ENCODE measurements around the gene GPR161.

GPR161 gene

DNA sequence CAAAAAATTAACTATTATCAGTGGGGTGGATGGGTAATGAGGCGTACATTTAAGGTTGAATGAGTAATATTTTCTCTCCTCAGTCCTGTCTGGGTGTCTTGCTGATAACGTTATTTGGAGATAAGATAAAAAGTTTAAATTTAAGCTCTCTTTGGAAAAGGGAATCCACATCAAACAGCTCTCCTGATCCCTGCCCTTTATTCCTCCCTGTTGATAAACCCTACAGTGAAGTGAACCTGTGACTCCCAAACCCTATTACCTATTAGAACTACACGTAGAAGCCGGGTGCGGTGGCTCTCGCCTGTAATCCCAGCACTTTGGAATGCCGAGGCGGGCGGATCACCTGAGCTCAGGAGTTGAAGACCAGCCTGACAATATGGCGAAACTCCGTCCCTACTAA, 9.9 kb upstream of the GPR161 start:
- no peak overlapping the region for H3K4me3 ChIP-seq (ENCODE audit: low read length)
- peaks cover 5% of the 10 kb centered on the region; the same call in 1 of the 2 replicates for H3K4me1 ChIP-seq (ENCODE audit: insufficient read depth, low read length)
- no peaks in the 10 kb centered on the region for H3K27me3 ChIP-seq (ENCODE audit: insufficient read depth, low read length)
- H3K9me3 ChIP-seq (ENCODE audit: insufficient read depth, low read depth, low read length) = no peaks in the 10 kb centered on the region
- WGBS = 90% methylated on average over 11 of the region's 11 CpGs
- no peaks in the 10 kb centered on the region for H3K36me3 ChIP-seq (ENCODE audit: insufficient read depth, low read length)
- H3K27ac ChIP-seq (ENCODE audit: low read depth, low read length) = no peak overlapping the region
- no peak overlapping the region for H3K9ac ChIP-seq (ENCODE audit: low read depth, low read length)

DNA sequence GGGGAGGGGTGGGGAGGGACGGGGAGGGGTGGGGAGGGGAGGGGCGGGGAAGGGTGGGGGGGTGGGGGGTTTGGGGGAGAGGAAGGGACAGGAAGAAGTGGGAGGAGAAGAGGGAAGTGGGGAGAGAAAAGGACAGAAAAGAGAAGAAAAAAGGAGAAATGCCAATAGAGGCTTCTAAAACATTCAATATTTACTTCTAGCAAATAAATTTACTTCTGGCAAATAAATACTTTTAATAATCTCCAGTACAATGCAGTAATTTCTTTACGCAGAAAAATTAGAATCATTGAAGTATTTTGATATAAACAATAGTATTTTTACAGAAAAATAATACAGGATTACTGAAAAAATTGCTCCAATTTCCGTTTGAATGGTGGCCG, 9.4 kb upstream of the GPR161 start:
- peaks cover 5% of the 10 kb centered on the region; the same call in 1 of the 2 replicates for H3K4me1 ChIP-seq (ENCODE audit: insufficient read depth, low read length)
- H3K36me3 ChIP-seq (ENCODE audit: insufficient read depth, low read length) = no peaks in the 10 kb centered on the region
- H3K9me3 ChIP-seq (ENCODE audit: insufficient read depth, low read depth, low read length) = no peaks in the 10 kb centered on the region
- no peak overlapping the region for H3K9ac ChIP-seq (ENCODE audit: low read depth, low read length)
- WGBS = 90% methylated on average over 2 of the region's 5 CpGs
- no peak overlapping the region for H3K27ac ChIP-seq (ENCODE audit: low read depth, low read length)
- H3K4me3 ChIP-seq (ENCODE audit: low read length) = no peak overlapping the region
- no peaks in the 10 kb centered on the region for H3K27me3 ChIP-seq (ENCODE audit: insufficient read depth, low read length)

DNA sequence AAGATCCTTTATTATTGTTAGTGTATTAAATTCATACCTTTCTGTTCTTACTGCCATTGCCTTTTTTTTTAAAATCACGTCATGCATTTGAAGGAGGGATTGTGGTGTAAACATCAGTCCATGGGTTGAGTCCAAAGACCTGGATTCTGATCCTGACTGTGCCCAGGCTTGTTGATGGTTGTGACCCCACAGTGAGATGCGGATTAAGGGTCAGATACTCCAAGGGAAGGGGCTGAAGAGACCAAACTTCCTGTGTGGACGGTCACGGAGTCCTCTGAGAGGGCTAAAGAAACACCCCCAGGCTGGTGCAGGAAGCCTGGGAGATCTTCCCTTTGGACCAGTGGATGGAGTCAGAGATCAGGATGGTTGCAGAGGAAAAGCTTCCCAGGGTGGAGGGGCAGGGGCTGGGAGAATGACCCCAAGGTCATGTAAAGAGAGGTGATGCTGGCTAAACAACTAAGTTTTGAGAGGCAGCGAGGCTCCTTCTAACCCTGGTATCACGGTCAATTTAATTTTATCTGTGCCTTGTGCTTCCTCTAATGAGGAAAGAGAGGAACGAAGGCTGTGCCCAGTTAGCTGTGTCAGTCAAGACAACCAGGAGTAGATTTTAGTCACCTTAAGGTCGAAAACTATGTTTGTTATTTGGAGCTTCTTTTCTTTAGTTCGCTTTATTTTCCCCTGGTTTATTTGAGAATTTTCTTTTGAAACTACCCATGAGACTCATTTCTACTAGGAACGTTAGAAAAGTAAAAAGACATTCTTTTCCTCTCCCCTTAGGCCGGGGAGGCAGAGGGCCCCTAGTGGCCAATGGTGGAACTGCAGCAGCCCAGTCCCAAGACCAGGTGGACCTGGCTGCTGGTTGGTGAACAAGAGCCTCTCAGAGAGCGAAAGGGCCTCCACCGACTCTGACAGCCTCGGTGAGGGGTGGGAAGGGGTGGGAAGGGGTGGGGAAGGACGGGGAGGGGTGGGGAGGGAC, 8.7 kb upstream of the GPR161 start:
- H3K4me3 ChIP-seq (ENCODE audit: low read length) = no peak overlapping the region
- H3K36me3 ChIP-seq (ENCODE audit: insufficient read depth, low read length) = no peaks in the 10 kb centered on the region
- H3K9me3 ChIP-seq (ENCODE audit: insufficient read depth, low read depth, low read length) = no peaks in the 10 kb centered on the region
- no peak overlapping the region for H3K27ac ChIP-seq (ENCODE audit: low read depth, low read length)
- peaks cover 5% of the 10 kb centered on the region; the same call in 1 of the 2 replicates for H3K4me1 ChIP-seq (ENCODE audit: insufficient read depth, low read length)
- H3K9ac ChIP-seq (ENCODE audit: low read depth, low read length) = no peak overlapping the region
- WGBS = 47% methylated on average over 10 of the region's 15 CpGs
- no peaks in the 10 kb centered on the region for H3K27me3 ChIP-seq (ENCODE audit: insufficient read depth, low read length)

DNA sequence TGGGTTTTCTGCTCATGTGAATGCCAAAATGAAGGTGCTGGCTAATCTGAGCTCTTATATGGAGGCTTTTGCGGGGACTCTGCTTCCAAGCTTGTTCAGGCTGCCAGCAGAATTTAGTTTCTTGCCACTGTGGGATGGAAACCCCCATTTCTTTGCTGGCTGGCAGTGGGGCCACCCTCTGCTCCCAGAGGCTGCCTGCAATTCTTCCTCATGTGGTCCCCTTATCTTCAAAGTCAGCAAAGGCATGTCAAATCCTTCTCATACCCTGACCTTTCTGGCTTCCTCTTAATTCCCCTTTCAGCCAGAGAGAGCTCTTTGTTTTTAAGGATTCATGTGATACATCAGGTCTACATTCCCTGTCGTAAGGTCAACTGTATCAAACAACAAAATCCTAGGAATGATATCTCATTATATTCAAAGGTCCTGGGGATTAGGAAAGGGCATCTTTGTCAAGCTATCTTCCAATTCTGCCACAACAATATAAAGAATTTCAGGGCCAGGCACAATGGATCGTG, 5.2 kb upstream of the GPR161 start:
- Histone ChIP-seq H3K4me1 (ENCODE audit: insufficient read depth, low read length) (peaks cover 5% of the 10 kb centered on the region; the same call in 1 of the 2 replicates), H3K4me3 (ENCODE audit: low read length) (no peak overlapping the region), H3K36me3 (ENCODE audit: insufficient read depth, low read length) (no peaks in the 10 kb centered on the region), H3K27ac (ENCODE audit: low read depth, low read length) (no peak overlapping the region), H3K9ac (ENCODE audit: low read depth, low read length) (no peak overlapping the region), H3K27me3 (ENCODE audit: insufficient read depth, low read length) (peaks cover 10% of the 10 kb centered on the region), H3K9me3 (ENCODE audit: insufficient read depth, low read depth, low read length) (no peaks in the 10 kb centered on the region)
- WGBS = 91% methylated on average over 2 of the region's 3 CpGs

DNA sequence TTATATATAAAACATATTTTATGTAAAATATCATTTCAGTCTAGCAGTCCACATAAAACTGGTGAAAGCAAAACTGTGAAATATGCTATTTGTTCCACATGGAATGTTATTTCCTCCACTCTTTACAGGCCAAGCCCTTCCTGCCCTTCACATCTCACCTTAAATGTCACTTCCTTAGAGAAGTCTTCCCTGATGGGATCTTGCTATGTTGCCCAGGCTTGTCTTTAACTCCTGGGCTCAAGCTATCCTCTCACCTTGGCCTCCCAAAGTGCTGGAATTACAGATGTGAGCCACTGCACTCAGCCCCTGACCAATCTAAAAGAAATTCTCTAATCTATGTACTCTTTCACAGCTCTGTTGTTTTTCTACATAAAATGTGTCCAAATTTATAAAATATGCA, 2.3 kb upstream of the GPR161 start:
- peaks cover 30% of the 10 kb centered on the region for H3K27me3 ChIP-seq (ENCODE audit: insufficient read depth, low read length)
- H3K9me3 ChIP-seq (ENCODE audit: insufficient read depth, low read depth, low read length) = no peaks in the 10 kb centered on the region
- no peak overlapping the region for H3K9ac ChIP-seq (ENCODE audit: low read depth, low read length)
- H3K4me3 ChIP-seq (ENCODE audit: low read length) = no peak overlapping the region
- H3K27ac ChIP-seq (ENCODE audit: low read depth, low read length) = no peak overlapping the region
- H3K4me1 ChIP-seq (ENCODE audit: insufficient read depth, low read length) = no peaks in the 10 kb centered on the region; the same call in none of the 2 replicates
- H3K36me3 ChIP-seq (ENCODE audit: insufficient read depth, low read length) = no peaks in the 10 kb centered on the region

DNA sequence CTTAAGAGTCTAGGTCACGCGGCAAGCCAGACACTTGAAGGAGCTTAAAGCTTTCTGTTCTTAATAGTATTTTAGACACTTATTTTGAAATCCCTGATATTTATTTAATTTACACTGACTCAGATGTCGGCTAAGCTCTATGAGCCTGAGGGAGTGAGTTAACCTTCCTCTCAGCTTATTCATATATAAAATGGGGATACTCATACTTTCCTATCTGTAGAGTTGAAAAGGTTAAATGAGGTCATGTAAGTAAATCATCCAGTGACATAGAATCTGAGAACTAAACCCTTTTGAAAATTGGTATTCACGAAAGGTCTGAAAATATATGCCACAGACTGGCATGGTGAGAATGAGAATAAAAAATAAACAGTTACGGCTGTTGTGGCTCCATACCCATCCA, 1.4 kb upstream of the GPR161 start:
- H3K4me1 ChIP-seq (ENCODE audit: insufficient read depth, low read length) = no peaks in the 10 kb centered on the region; the same call in none of the 2 replicates
- no peaks in the 10 kb centered on the region for H3K9me3 ChIP-seq (ENCODE audit: insufficient read depth, low read depth, low read length)
- H3K4me3 ChIP-seq (ENCODE audit: low read length) = no peak overlapping the region
- H3K27ac ChIP-seq (ENCODE audit: low read depth, low read length) = no peak overlapping the region
- H3K36me3 ChIP-seq (ENCODE audit: insufficient read depth, low read length) = no peaks in the 10 kb centered on the region
- H3K27me3 ChIP-seq (ENCODE audit: insufficient read depth, low read length) = peaks cover 30% of the 10 kb centered on the region
- 96% methylated on average over 4 of the region's 5 CpGs for WGBS
- no peak overlapping the region for H3K9ac ChIP-seq (ENCODE audit: low read depth, low read length)

DNA sequence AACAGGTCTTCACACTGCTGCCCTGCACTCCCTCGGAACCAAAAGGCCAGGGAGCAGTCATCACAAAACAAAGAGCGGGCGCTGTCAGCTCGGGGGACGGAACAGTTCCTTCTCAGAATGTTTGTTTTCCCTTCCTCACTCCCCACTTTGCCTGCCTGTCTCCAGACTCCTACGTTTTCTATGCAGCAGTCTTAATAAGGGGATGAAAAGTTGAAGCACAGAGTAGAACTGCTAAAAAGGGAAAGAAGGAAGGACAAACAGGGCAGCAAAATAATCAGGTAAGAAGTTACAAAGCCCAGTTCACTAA, 738 bp upstream of the GPR161 start:
- Histone ChIP-seq H3K36me3 (ENCODE audit: insufficient read depth, low read length) (no peaks in the 10 kb centered on the region), H3K27ac (ENCODE audit: low read depth, low read length) (no peak overlapping the region), H3K4me1 (ENCODE audit: insufficient read depth, low read length) (no peaks in the 10 kb centered on the region; the same call in none of the 2 replicates), H3K4me3 (ENCODE audit: low read length) (peak overlapping the region; percentile 69), H3K9ac (ENCODE audit: low read depth, low read length) (peak overlapping the region; percentile 60), H3K27me3 (ENCODE audit: insufficient read depth, low read length) (peaks cover 30% of the 10 kb centered on the region), H3K9me3 (ENCODE audit: insufficient read depth, low read depth, low read length) (no peaks in the 10 kb centered on the region)
- WGBS = 0% methylated on average over 6 of the region's 6 CpGs

DNA sequence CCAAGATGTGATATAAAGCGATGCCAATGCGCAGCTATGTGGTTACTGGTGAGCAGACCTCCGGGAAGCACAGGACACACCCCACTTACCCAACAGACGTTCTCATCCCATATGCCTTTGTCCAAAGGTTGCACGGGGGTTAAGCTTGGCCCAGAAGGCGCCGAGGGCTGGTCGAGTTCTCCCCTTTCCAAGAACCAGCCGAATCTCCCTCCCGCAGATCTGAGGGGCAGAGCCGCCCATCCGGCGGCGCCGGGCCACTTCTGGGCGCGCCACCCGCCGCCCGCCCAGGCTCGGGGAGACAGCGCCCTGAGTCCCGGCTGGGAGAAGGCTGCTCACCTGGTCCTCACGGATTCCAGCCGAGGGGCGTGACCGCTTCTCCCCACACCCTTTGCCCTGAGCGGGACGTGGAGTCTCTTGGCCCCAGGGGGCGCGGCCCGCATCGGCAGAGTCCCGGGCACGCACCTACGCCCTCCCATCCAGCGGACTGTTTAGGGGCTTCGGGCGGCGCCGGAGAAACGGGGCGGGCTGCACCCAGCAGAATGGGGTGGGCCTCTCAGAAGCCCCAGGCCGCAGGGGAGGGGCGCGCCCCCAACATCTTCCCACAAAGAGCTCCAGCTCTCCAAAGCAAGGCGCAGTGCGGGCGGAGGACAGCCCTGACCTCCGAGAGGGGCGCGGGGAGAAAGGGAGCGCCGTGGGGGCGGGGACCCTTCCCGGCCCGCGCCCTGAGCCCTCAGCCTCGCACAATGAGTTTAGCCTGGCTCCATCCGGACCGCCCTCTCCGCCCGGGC, 615 bp downstream of the GPR161 start:
- Histone ChIP-seq H3K9me3 (ENCODE audit: insufficient read depth, low read depth, low read length) (no peaks in the 10 kb centered on the region), H3K4me3 (ENCODE audit: low read length) (peak overlapping the region; percentile 73), H3K27me3 (ENCODE audit: insufficient read depth, low read length) (peaks cover 30% of the 10 kb centered on the region), H3K27ac (ENCODE audit: low read depth, low read length) (no peak overlapping the region), H3K36me3 (ENCODE audit: insufficient read depth, low read length) (no peaks in the 10 kb centered on the region), H3K9ac (ENCODE audit: low read depth, low read length) (peak overlapping the region; percentile 80), H3K4me1 (ENCODE audit: insufficient read depth, low read length) (no peaks in the 10 kb centered on the region; the same call in none of the 2 replicates)
- under 1% methylated on average over 63 of the region's 63 CpGs for WGBS

DNA sequence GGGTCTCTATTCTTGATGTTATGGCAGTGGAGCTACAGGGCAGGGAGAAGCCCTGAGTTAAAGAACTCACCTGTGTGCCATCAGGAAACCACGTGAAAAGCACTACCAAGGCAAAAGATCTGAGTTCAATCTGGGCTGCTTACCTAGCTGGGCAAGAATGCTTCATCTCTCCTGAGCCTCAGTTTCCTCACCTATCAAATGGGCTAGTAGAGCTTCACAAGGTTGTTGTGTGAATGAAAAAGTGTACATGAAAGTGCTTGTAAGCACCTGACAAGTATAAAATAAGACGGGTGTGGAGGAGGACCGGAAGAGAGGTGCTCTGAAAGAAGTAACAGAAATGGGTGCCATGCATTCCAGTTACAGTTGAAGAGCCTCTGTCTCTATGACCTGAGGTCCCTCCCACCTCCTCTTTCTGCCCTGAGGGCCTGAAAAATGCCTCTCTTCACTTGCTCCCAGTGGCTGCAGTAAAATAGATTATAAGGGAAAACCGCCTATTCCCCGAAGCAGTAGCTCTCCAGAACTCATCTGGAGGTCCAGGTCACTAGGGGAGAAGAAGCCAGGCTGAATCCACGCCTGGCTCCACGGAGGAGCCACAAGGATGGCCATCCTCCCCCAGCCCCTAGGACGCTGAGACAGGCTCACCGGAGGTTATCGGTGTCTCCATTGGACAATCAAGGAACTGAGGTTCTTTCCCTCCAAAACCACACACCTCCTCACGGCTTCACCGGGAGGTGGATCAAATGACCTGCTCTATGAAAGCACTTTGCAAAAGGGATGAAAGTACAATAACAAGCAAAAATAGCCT, 1.4 kb downstream of the GPR161 start:
- no peaks in the 10 kb centered on the region for H3K36me3 ChIP-seq (ENCODE audit: insufficient read depth, low read length)
- 31% methylated on average over 12 of the region's 12 CpGs for WGBS
- no peak overlapping the region for H3K27ac ChIP-seq (ENCODE audit: low read depth, low read length)
- peak overlapping the region; percentile 80; the same call in 1 of the 2 replicates for H3K9ac ChIP-seq (ENCODE audit: low read depth, low read length)
- H3K27me3 ChIP-seq (ENCODE audit: insufficient read depth, low read length) = peaks cover 30% of the 10 kb centered on the region
- no peaks in the 10 kb centered on the region; the same call in none of the 2 replicates for H3K4me1 ChIP-seq (ENCODE audit: insufficient read depth, low read length)
- peak overlapping the region; percentile 73 for H3K4me3 ChIP-seq (ENCODE audit: low read length)
- no peaks in the 10 kb centered on the region for H3K9me3 ChIP-seq (ENCODE audit: insufficient read depth, low read depth, low read length)

DNA sequence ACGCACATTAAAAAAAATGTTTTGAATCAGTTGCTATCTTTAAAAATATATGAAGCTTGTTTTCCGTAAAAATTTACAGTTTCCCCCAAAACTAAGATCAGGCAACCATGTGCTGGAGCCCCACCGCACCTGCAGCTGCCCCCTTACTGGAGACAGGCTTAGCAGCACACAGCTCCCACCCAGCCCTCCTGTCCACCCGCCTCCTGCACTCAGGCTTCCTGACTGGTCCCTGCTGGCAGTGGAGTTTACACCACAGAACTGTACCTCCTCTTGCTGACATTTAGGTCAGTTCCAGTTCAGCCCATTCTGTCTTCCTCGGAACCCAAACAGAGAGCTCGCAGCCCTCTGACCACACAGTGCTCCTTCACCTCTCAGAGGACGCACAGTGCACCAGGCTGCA, 2.1 kb downstream of the GPR161 start:
- WGBS = 89% methylated on average over 7 of the region's 7 CpGs
- peaks cover 30% of the 10 kb centered on the region for H3K27me3 ChIP-seq (ENCODE audit: insufficient read depth, low read length)
- no peak overlapping the region for H3K4me3 ChIP-seq (ENCODE audit: low read length)
- H3K9ac ChIP-seq (ENCODE audit: low read depth, low read length) = no peak overlapping the region
- H3K36me3 ChIP-seq (ENCODE audit: insufficient read depth, low read length) = no peaks in the 10 kb centered on the region
- no peaks in the 10 kb centered on the region for H3K9me3 ChIP-seq (ENCODE audit: insufficient read depth, low read depth, low read length)
- H3K4me1 ChIP-seq (ENCODE audit: insufficient read depth, low read length) = no peaks in the 10 kb centered on the region; the same call in none of the 2 replicates
- no peak overlapping the region for H3K27ac ChIP-seq (ENCODE audit: low read depth, low read length)
